ENCODE data around the gene MECR.

DNA sequence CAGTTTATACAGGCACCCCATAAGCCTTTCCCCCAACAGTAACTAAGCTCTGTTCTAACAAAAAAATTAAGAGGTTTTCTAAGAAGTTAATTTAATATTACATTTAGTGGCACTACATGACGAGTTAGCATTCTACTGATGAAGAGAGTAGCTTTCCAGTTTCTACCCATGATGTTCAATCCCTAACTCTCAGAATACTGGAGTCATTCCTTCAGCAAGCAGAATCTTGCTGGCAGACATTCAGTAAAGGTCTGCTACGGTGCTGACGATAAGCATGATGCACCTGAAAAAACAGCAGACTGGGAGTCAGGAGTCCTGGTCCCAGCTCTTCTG is 73.5 kb downstream of the MECR start:
- TF ChIP-seq, protein P1, sequence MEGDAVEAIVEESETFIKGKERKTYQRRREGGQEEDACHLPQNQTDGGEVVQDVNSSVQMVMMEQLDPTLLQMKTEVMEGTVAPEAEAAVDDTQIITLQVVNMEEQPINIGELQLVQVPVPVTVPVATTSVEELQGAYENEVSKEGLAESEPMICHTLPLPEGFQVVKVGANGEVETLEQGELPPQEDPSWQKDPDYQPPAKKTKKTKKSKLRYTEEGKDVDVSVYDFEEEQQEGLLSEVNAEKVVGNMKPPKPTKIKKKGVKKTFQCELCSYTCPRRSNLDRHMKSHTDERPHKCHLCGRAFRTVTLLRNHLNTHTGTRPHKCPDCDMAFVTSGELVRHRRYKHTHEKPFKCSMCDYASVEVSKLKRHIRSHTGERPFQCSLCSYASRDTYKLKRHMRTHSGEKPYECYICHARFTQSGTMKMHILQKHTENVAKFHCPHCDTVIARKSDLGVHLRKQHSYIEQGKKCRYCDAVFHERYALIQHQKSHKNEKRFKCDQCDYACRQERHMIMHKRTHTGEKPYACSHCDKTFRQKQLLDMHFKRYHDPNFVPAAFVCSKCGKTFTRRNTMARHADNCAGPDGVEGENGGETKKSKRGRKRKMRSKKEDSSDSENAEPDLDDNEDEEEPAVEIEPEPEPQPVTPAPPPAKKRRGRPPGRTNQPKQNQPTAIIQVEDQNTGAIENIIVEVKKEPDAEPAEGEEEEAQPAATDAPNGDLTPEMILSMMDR (conservative IDR thresholded peaks at IDR 0.05): no peak
- TF ChIP-seq ZFX (IDR thresholded peaks at IDR 0.05): no peak

Data from C4-2B (cell line).